ENCODE measurements around the gene FOXP1. TPM values are rescaled to one million over a fixed set of nuclear protein-coding genes. Genes with fewer than 3 reads are reported as not detected.

The FOXP1 gene
- total RNA-seq, 1 experiment from 2014 or later, result 75.3 TPM

DNA sequence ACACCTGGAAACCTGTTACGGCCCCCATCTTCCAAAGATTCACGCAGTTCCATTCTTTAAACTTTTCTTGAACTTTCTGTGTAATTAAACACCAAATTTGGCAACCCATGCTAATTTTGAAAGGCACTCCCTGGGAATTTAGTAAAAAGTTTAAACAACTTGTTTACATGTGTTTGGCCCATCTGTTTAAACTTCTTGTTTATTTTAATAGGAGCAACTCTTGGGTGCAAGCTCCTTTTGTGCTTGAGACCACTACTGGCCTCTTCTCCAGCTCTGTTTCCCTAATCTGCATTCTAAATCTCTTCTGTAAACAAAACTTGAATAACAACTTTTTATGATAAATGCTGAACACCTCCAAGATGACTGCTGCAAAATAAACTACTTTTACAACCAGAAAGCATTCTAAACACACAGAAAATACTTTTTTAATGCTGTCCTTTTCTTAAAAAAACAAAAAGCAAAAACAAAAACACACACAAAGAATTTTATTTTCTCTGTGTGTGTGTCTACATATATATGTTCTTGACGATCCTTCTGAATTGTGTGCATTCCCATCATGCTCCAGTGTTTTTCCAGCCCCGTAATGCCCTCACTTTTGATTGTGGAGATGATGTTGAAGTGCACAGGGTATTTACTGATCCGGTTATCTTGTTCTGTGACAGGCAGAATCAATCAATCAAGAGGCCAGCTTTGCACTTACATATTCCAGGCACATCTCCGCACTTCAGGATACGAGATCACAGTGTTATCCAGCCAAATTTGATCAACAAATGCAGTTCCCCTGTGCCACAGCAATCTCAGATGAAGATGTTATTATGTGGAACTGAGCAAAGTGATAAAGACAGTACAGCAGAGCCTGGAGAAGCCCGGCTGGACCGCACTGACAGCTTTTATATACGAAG lies 416.9 kb downstream of the FOXP1 start:
- TF ChIP-seq, protein P1, sequence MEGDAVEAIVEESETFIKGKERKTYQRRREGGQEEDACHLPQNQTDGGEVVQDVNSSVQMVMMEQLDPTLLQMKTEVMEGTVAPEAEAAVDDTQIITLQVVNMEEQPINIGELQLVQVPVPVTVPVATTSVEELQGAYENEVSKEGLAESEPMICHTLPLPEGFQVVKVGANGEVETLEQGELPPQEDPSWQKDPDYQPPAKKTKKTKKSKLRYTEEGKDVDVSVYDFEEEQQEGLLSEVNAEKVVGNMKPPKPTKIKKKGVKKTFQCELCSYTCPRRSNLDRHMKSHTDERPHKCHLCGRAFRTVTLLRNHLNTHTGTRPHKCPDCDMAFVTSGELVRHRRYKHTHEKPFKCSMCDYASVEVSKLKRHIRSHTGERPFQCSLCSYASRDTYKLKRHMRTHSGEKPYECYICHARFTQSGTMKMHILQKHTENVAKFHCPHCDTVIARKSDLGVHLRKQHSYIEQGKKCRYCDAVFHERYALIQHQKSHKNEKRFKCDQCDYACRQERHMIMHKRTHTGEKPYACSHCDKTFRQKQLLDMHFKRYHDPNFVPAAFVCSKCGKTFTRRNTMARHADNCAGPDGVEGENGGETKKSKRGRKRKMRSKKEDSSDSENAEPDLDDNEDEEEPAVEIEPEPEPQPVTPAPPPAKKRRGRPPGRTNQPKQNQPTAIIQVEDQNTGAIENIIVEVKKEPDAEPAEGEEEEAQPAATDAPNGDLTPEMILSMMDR (conservative IDR thresholded peaks at IDR 0.05), result no peak
- no peak overlapping the region for H3K18ac ChIP-seq (ENCODE audit: insufficient read length, low read depth, low read length)
- H2BK12ac ChIP-seq (ENCODE audit: insufficient read length, low read depth, low read length), result no peak overlapping the region
- no peaks in the 10 kb centered on the region for H3K79me1 ChIP-seq (ENCODE audit: insufficient read depth, low read depth, low read length, poor library complexity, severe bottlenecking)
- H4K91ac ChIP-seq (ENCODE audit: insufficient read length, low read depth, low read length), result no peak overlapping the region
- H2BK120ac ChIP-seq (ENCODE audit: low read depth, low read length, poor library complexity, severe bottlenecking), result no peak overlapping the region
- no peaks in the 10 kb centered on the region for H4K20me1 ChIP-seq (ENCODE audit: control insufficient read depth, insufficient read depth, insufficient read length)
- no peaks in the 10 kb centered on the region for H3K27me3 ChIP-seq (ENCODE audit: insufficient read depth, low read length)
- Mint-ChIP-seq H3K4me3 (no peak overlapping the region), H3K27ac (peak overlapping the region in 2 of 3 experiments; percentile 58 to 87; a peak in 6 of 7 replicates), H3K36me3 (ENCODE audit: insufficient read depth in 1 of 3, low read depth in 3 of 3) (peaks cover 5 to 15% (median 8%) of the 10 kb centered on the region in 3 experiments; a peak in 4 of 7 replicates), H3K27me3 (ENCODE audit: low read depth) (no peaks in the 10 kb centered on the region), H3K4me1 (peaks cover 29 to 43% of the 10 kb centered on the region in 2 experiments), H3K9me3 (no peaks in the 10 kb centered on the region)
- no peaks in the 10 kb centered on the region for H3K79me2 ChIP-seq (ENCODE audit: insufficient read depth, low read length)
- H3K14ac ChIP-seq (ENCODE audit: insufficient read depth, low read length), result no peak overlapping the region
- no peaks in the 10 kb centered on the region for H3K9me3 ChIP-seq (ENCODE audit: control insufficient read depth, low read depth, low read length)
- no peak overlapping the region for H2BK20ac ChIP-seq (ENCODE audit: low read depth, low read length, poor library complexity, severe bottlenecking)
- no peaks in the 10 kb centered on the region for H3K23me2 ChIP-seq (ENCODE audit: insufficient read length, low read depth, low read length, poor library complexity, severe bottlenecking)
- H3K4me2 ChIP-seq (ENCODE audit: insufficient read depth, insufficient read length, low read length), result no peak overlapping the region
- H3K23ac ChIP-seq (ENCODE audit: insufficient read length, low read depth, low read length), result no peak overlapping the region
- no peak overlapping the region for H3K56ac ChIP-seq (ENCODE audit: insufficient read length, low read depth, low read length)
- peaks cover 5% of the 10 kb centered on the region; the same call in 1 of the 2 replicates for H3K4me1 ChIP-seq (ENCODE audit: insufficient read depth, low read length)
- no peak overlapping the region for H3K27ac ChIP-seq (ENCODE audit: insufficient read length, low read depth, low read length)
- H4K8ac ChIP-seq (replicated peaks; ENCODE audit: insufficient read length, low read depth, low read length), result no peak overlapping the region
- no peak overlapping the region for H2AK5ac ChIP-seq (ENCODE audit: insufficient read length, low read length)
- DNase-seq, result no peak
- no CpG with 5 or more reads among the region's 10 CpGs for WGBS (ENCODE audit: extremely low coverage, insufficient read length, low lambda C conversion rate)
- no peak overlapping the region for H4K5ac ChIP-seq (ENCODE audit: insufficient read length, low read depth, low read length)
- no peak overlapping the region for H2AFZ ChIP-seq (ENCODE audit: low read length)
- no peak overlapping the region for H3K4ac ChIP-seq (ENCODE audit: low read depth, low read length)
- H3K9ac ChIP-seq (ENCODE audit: extremely low read depth, insufficient read length, low read length), result no peak overlapping the region
- no peak overlapping the region for H3T11ph ChIP-seq (ENCODE audit: low read length)
- H2BK15ac ChIP-seq (ENCODE audit: low read depth, low read length), result no peak overlapping the region
- H2BK5ac ChIP-seq (ENCODE audit: insufficient read length, low read length), result no peak overlapping the region

Measured in H9 (cell line).